ENCODE measurements around the gene TAGLN. TPM values are rescaled to one million over a fixed set of nuclear protein-coding genes. Genes with fewer than 3 reads are reported as not detected.
"Not testable (repeated sequence)": the region's sequence is repeated elsewhere in the genome, so short reads cannot be mapped to it uniquely, and the experiment has no call there.

The TAGLN gene
- total RNA-seq, 1 donor from 2014 or later = 470 TPM

DNA sequence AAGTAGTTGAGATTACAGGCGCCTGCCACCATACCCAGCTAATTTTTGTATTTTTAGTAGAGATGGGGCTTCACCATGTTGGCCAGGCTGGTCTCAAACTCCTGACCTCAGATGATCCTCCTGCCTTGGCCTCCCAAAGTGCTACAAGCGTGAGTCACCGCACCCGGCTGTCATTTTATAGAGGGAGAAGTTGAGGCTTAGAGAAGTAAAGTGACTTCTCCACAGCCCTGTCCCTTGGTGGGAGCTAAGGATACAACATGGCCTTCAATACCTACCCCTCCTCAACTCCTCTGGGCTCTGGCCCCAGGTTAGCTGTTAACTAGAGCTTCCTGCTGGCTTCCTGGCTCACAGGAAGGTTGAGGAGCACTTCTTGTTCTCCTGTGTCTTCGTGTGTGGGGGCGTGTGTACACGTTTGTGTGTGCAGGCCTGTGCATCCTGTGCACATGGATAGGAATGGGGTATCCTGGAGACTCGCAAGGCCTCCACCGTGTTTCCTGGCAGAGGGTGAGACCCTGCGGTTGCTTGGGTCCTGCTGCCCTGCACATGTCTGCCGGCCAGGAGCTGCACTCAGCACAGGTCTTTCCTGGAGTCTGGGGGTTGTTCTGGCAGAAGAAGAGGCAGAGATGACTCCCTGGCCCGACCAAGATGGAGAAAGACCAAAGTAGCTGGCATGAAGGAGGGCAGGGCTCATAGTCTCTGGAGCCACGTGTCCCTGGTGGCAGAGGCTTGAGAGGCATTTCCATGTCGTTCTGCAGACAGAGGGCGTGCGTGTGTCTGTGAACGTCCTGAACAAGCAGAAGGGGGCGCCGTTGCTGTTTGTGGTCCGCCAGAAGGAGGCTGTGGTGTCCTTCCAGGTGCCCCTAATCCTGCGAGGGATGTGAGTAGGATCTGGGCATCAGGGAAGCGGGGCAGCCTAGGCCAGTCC lies 18.2 kb upstream of the TAGLN start:
- TF ChIP-seq, protein P1, sequence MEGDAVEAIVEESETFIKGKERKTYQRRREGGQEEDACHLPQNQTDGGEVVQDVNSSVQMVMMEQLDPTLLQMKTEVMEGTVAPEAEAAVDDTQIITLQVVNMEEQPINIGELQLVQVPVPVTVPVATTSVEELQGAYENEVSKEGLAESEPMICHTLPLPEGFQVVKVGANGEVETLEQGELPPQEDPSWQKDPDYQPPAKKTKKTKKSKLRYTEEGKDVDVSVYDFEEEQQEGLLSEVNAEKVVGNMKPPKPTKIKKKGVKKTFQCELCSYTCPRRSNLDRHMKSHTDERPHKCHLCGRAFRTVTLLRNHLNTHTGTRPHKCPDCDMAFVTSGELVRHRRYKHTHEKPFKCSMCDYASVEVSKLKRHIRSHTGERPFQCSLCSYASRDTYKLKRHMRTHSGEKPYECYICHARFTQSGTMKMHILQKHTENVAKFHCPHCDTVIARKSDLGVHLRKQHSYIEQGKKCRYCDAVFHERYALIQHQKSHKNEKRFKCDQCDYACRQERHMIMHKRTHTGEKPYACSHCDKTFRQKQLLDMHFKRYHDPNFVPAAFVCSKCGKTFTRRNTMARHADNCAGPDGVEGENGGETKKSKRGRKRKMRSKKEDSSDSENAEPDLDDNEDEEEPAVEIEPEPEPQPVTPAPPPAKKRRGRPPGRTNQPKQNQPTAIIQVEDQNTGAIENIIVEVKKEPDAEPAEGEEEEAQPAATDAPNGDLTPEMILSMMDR (conservative IDR thresholded peaks at IDR 0.05; ENCODE audit: low read depth, low read length) = peak; percentile 37
- H3K4me3 ChIP-seq (ENCODE audit: low read depth, low read length) = no peak overlapping the region
- no peak for DNase-seq (ENCODE audit: low read depth)

DNA sequence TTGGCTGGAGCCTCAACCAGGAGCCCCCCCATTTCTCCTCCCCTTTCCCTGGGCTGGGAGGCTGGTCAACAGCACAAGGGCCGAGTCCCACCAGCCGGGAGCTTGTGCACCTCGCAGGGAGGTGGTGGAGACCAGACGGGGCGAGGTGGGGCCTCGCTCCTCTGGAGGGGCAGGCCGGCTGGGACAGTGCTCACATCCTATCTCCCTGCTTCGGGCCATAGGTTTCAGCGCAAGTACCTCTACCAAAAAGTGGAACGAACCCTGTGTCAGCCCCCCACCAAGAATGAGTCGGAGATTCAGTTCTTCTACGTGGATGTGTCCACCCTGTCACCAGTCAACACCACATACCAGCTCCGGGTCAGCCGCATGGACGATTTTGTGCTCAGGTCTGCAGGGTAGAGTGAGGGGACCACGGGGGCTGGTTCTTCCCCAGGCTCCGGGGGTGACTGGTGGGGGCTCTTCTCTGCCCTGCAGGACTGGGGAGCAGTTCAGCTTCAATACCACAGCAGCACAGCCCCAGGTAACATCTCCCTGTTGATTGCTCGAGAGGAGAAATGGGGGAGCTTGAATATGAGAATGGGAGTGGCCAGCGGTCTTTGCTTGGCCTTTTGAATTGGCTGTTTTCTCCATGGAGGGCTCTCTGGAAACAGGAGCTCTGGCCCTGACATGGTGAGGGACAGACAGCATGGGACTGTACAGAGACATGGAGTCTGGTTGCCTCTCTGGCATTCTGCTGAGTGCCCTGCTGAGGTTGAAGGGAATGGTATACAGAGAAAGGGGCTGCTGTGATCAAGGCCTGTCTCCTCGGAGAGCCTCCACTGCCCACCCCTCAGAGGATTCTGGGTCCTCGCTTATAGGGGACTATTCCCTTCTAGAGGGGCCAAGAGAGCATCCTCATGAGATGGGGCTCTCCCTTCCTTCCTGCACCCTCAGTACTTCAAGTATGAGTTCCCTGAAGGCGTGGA lies 17.3 kb upstream of the TAGLN start:
- TF ChIP-seq, protein P1 (conservative IDR thresholded peaks at IDR 0.05; ENCODE audit: low read depth, low read length) = no peak
- H3K4me3 ChIP-seq (ENCODE audit: low read depth, low read length) = no peak overlapping the region

DNA sequence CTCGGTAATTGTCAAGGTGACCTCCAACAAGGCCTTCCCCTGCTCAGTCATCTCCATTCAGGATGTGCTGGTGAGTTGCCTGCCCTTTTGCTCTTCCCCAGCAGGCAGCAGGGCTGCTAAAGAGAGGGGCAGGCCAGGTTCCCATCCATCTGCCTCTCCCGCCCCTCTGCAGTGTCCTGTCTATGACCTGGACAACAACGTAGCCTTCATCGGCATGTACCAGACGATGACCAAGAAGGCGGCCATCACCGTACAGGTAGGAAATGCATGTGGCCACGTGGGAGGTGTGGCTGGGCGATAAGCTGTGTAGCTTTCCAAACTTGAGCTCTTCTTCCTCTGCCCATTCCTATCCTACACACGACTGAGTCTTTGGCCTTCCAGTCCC lies 16.6 kb upstream of the TAGLN start:
- H3K4me3 ChIP-seq (ENCODE audit: low read depth, low read length) = no peak overlapping the region
- DNase-seq (ENCODE audit: low read depth) = no peak
- TF ChIP-seq, protein P1 (conservative IDR thresholded peaks at IDR 0.05; ENCODE audit: low read depth, low read length) = no peak

More for the DNA sequence above, 17.3 kb upstream of the TAGLN start:
- DNase-seq (ENCODE audit: low read depth) = no peak

DNA sequence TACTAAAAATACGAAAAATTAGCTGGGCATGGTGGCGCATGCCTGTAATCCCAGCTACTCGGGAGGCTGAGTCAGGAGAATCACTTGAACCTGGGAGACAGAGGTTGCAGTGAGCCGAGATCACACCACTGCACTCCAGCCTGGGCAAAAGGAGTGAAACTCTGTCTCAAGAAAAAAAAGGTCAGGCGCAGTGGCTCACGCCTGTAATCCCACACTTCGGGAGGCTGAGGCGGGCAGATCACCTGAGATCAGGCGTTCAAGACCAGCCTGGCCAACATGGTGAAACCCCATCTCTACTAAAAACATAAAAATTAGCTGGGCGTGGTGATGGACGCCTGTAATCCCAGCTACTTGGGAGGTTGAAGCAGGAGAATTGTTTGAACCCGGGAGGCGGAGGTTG lies 16.0 kb upstream of the TAGLN start:
- H3K4me3 ChIP-seq (ENCODE audit: low read depth, low read length); DNase-seq (ENCODE audit: low read depth): not testable (repeated sequence)

- H3K4me3 ChIP-seq (ENCODE audit: low read depth, low read length) = no peak overlapping the region
- no peak for DNase-seq (ENCODE audit: low read depth)
- TF ChIP-seq, protein P1 (conservative IDR thresholded peaks at IDR 0.05; ENCODE audit: low read depth, low read length) = no peak
Measured at GRCh38 chr11:117183724-117184349, 15.3 kb upstream of the TAGLN start.

- no peak overlapping the region for H3K4me3 ChIP-seq (ENCODE audit: low read depth, low read length)
- no peak for DNase-seq (ENCODE audit: low read depth)
- TF ChIP-seq, protein P1 (conservative IDR thresholded peaks at IDR 0.05; ENCODE audit: low read depth, low read length) = no peak
Measured at GRCh38 chr11:117185736-117186430, 13.3 kb upstream of the TAGLN start.

Data from epithelial cell of proximal tubule (primary cell).